ENCODE measurements around the gene ZRANB3. TPM values are rescaled to one million over a fixed set of nuclear protein-coding genes. Genes with fewer than 3 reads are reported as not detected.

The ZRANB3 gene
- total RNA-seq, 1 experiment from 2014 or later = 11.3 TPM

- Histone ChIP-seq H3K79me2 (ENCODE audit: low read depth) (no peaks in the 10 kb centered on the region), H3K27ac (no peak overlapping the region), H3K27me3 (ENCODE audit: insufficient read depth, low read depth) (no peaks in the 10 kb centered on the region), H3K4me1 (replicated peaks; ENCODE audit: insufficient read depth) (no peaks in the 10 kb centered on the region), H3K9me2 (ENCODE audit: insufficient read depth) (no peaks in the 10 kb centered on the region), H3F3A (ENCODE audit: insufficient read depth, low read depth) (no peaks in the 10 kb centered on the region), H3K36me3 (ENCODE audit: low read depth) (no peaks in the 10 kb centered on the region), H3K9me3 (ENCODE audit: insufficient read depth, low read depth) (no peaks in the 10 kb centered on the region), H2AFZ (no peak overlapping the region), H4K20me1 (ENCODE audit: insufficient read depth) (no peaks in the 10 kb centered on the region), H3K4me2 (no peak overlapping the region), H3K4me3 (no peak overlapping the region)
- CTCF ChIA-PET = no interaction called here
- DNase-seq = no peak
- TF ChIP-seq CTCF (conservative IDR thresholded peaks at IDR 0.05) = no peak
- TF ChIP-seq EZH2 (IDR thresholded peaks at IDR 0.05; ENCODE audit: low read depth) = no peak
- POLR2A ChIA-PET (ENCODE audit: unreplicated experiment) = no interaction called here
- intact Hi-C loops (cut with micrococcal nuclease; ENCODE audit: unreplicated experiment) = no loop called here
- no TSS peak for BruUV-seq (replicated peaks)
Measured at GRCh38 chr2:135475128-135475527, 55.9 kb downstream of the ZRANB3 start.

GRCh38 chr2:135473567-135473966, 57.5 kb downstream of the ZRANB3 start:
- H4K20me1 ChIP-seq (ENCODE audit: insufficient read depth) = no peaks in the 10 kb centered on the region
- POLR2A ChIA-PET (ENCODE audit: unreplicated experiment) = no interaction called here
- TF ChIP-seq EZH2 (IDR thresholded peaks at IDR 0.05; ENCODE audit: low read depth) (no peak), CTCF (conservative IDR thresholded peaks at IDR 0.05) (peak; percentile 59)
- no peaks in the 10 kb centered on the region for H3K4me1 ChIP-seq (replicated peaks; ENCODE audit: insufficient read depth)
- no peaks in the 10 kb centered on the region for H3K9me2 ChIP-seq (ENCODE audit: insufficient read depth)
- H3K79me2 ChIP-seq (ENCODE audit: low read depth) = no peaks in the 10 kb centered on the region
- no peaks in the 10 kb centered on the region for H3K36me3 ChIP-seq (ENCODE audit: low read depth)
- H3F3A ChIP-seq (ENCODE audit: insufficient read depth, low read depth) = no peaks in the 10 kb centered on the region
- intact Hi-C loops (cut with micrococcal nuclease; ENCODE audit: unreplicated experiment) = loop anchor here (5.0 kb wide), 1 partner anchor 239 kb away; no protein-coding TSS in a partner anchor
- no TSS peak for BruUV-seq (replicated peaks)
- no peak overlapping the region for H3K4me3 ChIP-seq
- no peak overlapping the region for H3K27ac ChIP-seq
- H3K9me3 ChIP-seq (ENCODE audit: insufficient read depth, low read depth) = no peaks in the 10 kb centered on the region
- no peaks in the 10 kb centered on the region for H3K27me3 ChIP-seq (ENCODE audit: insufficient read depth, low read depth)
- no peak for DNase-seq
- no peak overlapping the region for H2AFZ ChIP-seq
- H3K4me2 ChIP-seq = no peak overlapping the region
- CTCF ChIA-PET = interaction anchor here (0.6 to 0.8 kb wide), 3 partner anchors 11 to 238 kb away, joined by 4 to 6 read pairs (median 5); no protein-coding TSS in a partner anchor

- DNase-seq = no peak
- Histone ChIP-seq H3K9me2 (ENCODE audit: insufficient read depth) (no peaks in the 10 kb centered on the region), H2AFZ (no peak overlapping the region), H3F3A (ENCODE audit: insufficient read depth, low read depth) (no peaks in the 10 kb centered on the region), H3K27ac (no peak overlapping the region), H3K4me3 (no peak overlapping the region), H3K36me3 (ENCODE audit: low read depth) (no peaks in the 10 kb centered on the region), H3K27me3 (ENCODE audit: insufficient read depth, low read depth) (no peaks in the 10 kb centered on the region), H4K20me1 (ENCODE audit: insufficient read depth) (no peaks in the 10 kb centered on the region), H3K4me1 (replicated peaks; ENCODE audit: insufficient read depth) (no peaks in the 10 kb centered on the region), H3K79me2 (ENCODE audit: low read depth) (no peaks in the 10 kb centered on the region), H3K4me2 (no peak overlapping the region), H3K9me3 (ENCODE audit: insufficient read depth, low read depth) (no peaks in the 10 kb centered on the region)
- intact Hi-C loops (cut with micrococcal nuclease; ENCODE audit: unreplicated experiment) = loop anchor here (5.0 kb wide), 1 partner anchor 241 kb away; no protein-coding TSS in a partner anchor
- TF ChIP-seq EZH2 (IDR thresholded peaks at IDR 0.05; ENCODE audit: low read depth) (no peak), CTCF (conservative IDR thresholded peaks at IDR 0.05) (no peak)
- ChIA-PET POLR2A (ENCODE audit: unreplicated experiment) (no interaction called here), CTCF (no interaction called here)
- no TSS peak for BruUV-seq (replicated peaks)
Measured at GRCh38 chr2:135471106-135471505, 59.9 kb downstream of the ZRANB3 start.
